Neural crest cell (in vitro differentiated cells): ENCODE results near the gene PCYOX1L. TPM values are rescaled to one million over a fixed set of nuclear protein-coding genes. Genes with fewer than 3 reads are reported as not detected.
"Not testable (repeated sequence)": the region's sequence is repeated elsewhere in the genome, so short reads cannot be mapped to it uniquely, and the experiment has no call there.

Experiments
- DNase-seq: peaks from one replicate; pipeline ENCODE4 v3.0.0; 2021; ENCODE audit warnings: low read depth, mixed read lengths, low spot score
- H3K27ac Mint-ChIP-seq: one replicate; pipeline ENCODE4 v1.8.0; 2021; ENCODE audit warnings: mild to moderate bottlenecking, mixed read lengths; ENCODE audit not compliant: unreplicated experiment
- H3K27me3 Mint-ChIP-seq: 2 replicates; pipeline ENCODE4 v1.8.0; 2021; ENCODE audit warnings: low read depth, mild to moderate bottlenecking, mixed read lengths
- H3K36me3 Mint-ChIP-seq: 2 replicates; pipeline ENCODE4 v1.8.0; 2021; ENCODE audit warnings: low read depth, mild to moderate bottlenecking, mixed read lengths
- H3K4me1 Mint-ChIP-seq: 2 replicates; pipeline ENCODE4 v1.8.0; 2021; ENCODE audit warnings: mixed read lengths
- H3K4me3 Mint-ChIP-seq: one replicate; pipeline ENCODE4 v1.8.0; 2021; ENCODE audit warnings: mild to moderate bottlenecking, mixed read lengths
- H3K9me3 Mint-ChIP-seq: 2 replicates; pipeline ENCODE4 v1.8.0; 2021; ENCODE audit warnings: mixed read lengths
- total RNA-seq: library from RNA; stranded (reverse); gene quantifications from 2 replicates; pipeline ENCODE4 v1.2.1, GENCODE V29; 2021
- TF ChIP-seq, protein P1 (sequence below): fragments of 200-600 bp; sonication (generic); conservative IDR thresholded peaks from 2 replicates; pipeline ENCODE4 v1.5.0; 2021; ENCODE audit warnings: antibody characterized with exemption, mild to moderate bottlenecking

The PCYOX1L gene
- total RNA-seq, 1 donor from 2014 or later, result 22.9 TPM

DNA sequence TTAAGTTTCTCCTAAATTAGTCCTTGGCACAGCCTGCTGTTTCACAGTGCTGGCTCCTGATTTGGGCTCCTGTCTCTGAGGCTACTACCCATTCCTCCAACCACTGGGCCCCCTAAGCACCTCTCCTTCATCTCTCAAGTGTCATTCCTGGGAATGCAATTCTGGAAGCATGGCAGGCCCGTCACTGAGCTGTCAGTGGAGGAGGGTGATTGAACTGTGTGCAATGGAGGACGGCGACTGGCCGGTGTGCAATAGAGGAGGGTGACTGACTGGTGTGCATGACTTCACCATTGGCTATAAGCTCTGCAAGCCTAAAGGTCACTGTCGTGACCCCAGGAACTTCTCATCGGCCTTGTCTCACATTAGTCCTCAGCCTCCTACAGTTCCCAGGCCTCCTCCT, 33.7 kb downstream of the PCYOX1L start:
- H3K27ac Mint-ChIP-seq, result no peak overlapping the region
- H3K4me3 Mint-ChIP-seq, result no peak overlapping the region
- no peak for DNase-seq
- no peaks in the 10 kb centered on the region for H3K9me3 Mint-ChIP-seq
- no peaks in the 10 kb centered on the region for H3K27me3 Mint-ChIP-seq
- peaks cover 15% of the 10 kb centered on the region for H3K4me1 Mint-ChIP-seq
- no peaks in the 10 kb centered on the region for H3K36me3 Mint-ChIP-seq
- TF ChIP-seq, protein P1, sequence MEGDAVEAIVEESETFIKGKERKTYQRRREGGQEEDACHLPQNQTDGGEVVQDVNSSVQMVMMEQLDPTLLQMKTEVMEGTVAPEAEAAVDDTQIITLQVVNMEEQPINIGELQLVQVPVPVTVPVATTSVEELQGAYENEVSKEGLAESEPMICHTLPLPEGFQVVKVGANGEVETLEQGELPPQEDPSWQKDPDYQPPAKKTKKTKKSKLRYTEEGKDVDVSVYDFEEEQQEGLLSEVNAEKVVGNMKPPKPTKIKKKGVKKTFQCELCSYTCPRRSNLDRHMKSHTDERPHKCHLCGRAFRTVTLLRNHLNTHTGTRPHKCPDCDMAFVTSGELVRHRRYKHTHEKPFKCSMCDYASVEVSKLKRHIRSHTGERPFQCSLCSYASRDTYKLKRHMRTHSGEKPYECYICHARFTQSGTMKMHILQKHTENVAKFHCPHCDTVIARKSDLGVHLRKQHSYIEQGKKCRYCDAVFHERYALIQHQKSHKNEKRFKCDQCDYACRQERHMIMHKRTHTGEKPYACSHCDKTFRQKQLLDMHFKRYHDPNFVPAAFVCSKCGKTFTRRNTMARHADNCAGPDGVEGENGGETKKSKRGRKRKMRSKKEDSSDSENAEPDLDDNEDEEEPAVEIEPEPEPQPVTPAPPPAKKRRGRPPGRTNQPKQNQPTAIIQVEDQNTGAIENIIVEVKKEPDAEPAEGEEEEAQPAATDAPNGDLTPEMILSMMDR, result no peak

DNA sequence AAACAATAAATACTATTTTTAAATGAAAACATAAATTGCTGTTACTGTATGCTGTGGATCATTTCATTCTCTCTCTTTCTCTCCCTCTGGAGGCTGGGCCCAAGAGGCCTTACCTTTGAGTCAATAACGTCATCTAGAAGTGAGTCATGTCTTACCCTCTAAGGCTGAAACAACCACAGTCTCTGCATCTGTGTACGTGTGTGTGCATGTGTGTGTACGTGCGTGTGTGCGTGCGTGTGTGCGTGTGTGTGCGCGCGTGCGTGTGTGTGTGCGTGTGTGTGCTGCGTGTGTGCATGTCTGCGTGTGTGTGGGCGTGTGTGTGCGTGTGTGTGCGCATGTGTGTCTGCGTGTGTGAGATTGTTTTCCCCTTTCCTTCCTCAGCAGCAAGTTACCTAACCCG, 34.9 kb downstream of the PCYOX1L start:
- Mint-ChIP-seq H3K27ac (no peak overlapping the region), H3K9me3 (no peaks in the 10 kb centered on the region), H3K27me3 (no peaks in the 10 kb centered on the region)

GRCh38 chr5:149394996-149395395, 37.1 kb downstream of the PCYOX1L start:
- H3K4me1 Mint-ChIP-seq, H3K4me3 Mint-ChIP-seq, H3K9me3 Mint-ChIP-seq, DNase-seq, H3K27me3 Mint-ChIP-seq, H3K36me3 Mint-ChIP-seq: not testable (repeated sequence)
- peak overlapping the region; percentile 45 for H3K27ac Mint-ChIP-seq

More for the DNA sequence above, 34.9 kb downstream of the PCYOX1L start:
- H3K4me1 Mint-ChIP-seq, result peaks cover 8% of the 10 kb centered on the region
- no peak overlapping the region for H3K4me3 Mint-ChIP-seq
- no peaks in the 10 kb centered on the region for H3K36me3 Mint-ChIP-seq
- TF ChIP-seq, protein P1, result no peak
- DNase-seq, result no peak

GRCh38 chr5:149397530-149397929, 39.7 kb downstream of the PCYOX1L start:
- H3K9me3 Mint-ChIP-seq, result no peaks in the 10 kb centered on the region
- H3K27ac Mint-ChIP-seq, result no peak overlapping the region
- H3K27me3 Mint-ChIP-seq, result no peaks in the 10 kb centered on the region
- H3K36me3 Mint-ChIP-seq, result no peaks in the 10 kb centered on the region
- no peak overlapping the region for H3K4me3 Mint-ChIP-seq
- TF ChIP-seq, protein P1, result no peak
- no peak for DNase-seq
- H3K4me1 Mint-ChIP-seq, result peaks cover 23% of the 10 kb centered on the region

DNA sequence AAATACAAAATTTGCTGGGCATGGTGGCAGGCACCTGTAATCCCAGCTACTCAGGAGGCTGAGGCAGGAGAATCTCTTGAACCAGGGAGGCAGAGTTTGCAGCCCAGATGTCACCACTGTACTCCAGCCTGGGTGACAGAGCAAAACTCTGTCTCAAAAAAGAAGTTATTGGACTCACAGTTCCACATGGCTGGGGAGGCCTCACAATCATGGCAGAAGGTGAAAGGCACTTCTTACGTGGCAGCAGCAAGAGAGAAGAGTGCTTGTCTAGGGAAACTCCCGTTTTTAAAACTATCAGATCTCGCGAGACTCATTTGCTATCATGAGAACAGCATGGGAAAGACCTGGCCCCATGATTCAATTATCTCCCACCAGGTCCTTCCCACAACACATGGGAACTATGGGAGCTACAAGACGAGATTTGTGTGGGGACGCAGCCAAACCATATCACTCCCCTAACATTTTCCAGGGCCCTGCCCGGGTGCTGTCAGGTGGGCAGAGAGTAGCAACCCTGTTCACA, 41.0 kb downstream of the PCYOX1L start:
- not testable (repeated sequence) for H3K4me3 Mint-ChIP-seq, H3K9me3 Mint-ChIP-seq, H3K36me3 Mint-ChIP-seq, H3K27me3 Mint-ChIP-seq, DNase-seq, H3K27ac Mint-ChIP-seq
- H3K4me1 Mint-ChIP-seq, result peaks cover 23% of the 10 kb centered on the region

DNA sequence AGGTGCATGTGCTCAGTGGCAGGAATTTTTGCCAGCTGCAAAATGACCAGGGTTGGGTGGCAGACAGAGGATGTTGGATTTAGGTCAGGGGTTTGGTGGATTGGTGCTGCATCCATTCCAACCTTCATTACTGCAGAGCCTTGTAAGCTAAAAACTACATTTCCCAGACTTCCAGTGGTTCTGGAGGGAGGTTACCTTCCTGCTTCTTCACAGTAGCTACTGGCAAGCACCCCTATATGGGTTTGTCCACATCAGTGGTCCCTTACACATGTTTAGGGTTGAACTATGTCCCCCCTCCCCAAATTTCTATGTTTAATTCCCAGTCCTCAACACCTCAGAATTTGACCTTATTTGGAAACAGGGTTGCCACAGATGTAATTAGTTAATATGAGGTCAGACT, 41.9 kb downstream of the PCYOX1L start:
- Mint-ChIP-seq H3K27ac (no peak overlapping the region), H3K4me1 (peaks cover 32% of the 10 kb centered on the region), H3K4me3 (no peak overlapping the region), H3K27me3 (no peaks in the 10 kb centered on the region), H3K9me3 (no peaks in the 10 kb centered on the region), H3K36me3 (no peaks in the 10 kb centered on the region)
- TF ChIP-seq, protein P1, result no peak
- DNase-seq, result no peak

- H3K9me3 Mint-ChIP-seq, result no peaks in the 10 kb centered on the region
- TF ChIP-seq, protein P1, result no peak
- no peak overlapping the region for H3K27ac Mint-ChIP-seq
- peaks cover 35% of the 10 kb centered on the region for H3K4me1 Mint-ChIP-seq
- no peaks in the 10 kb centered on the region for H3K27me3 Mint-ChIP-seq
- DNase-seq, result no peak
- no peak overlapping the region for H3K4me3 Mint-ChIP-seq
- H3K36me3 Mint-ChIP-seq, result no peaks in the 10 kb centered on the region
These were observed 42.5 kb downstream of the PCYOX1L start for GRCh38 chr5:149400304-149400703.
